Lower lobe of right lung (tissue), 2 donors: ENCODE data around the gene INTS11. TPM values are rescaled to one million over a fixed set of nuclear protein-coding genes. Genes with fewer than 3 reads are reported as not detected.
"Not testable (repeated sequence)": the region's sequence is repeated elsewhere in the genome, so short reads cannot be mapped to it uniquely, and the experiment has no call there.

Experiments used
- ATAC-seq, 2 donors: fragments of 200-7000 bp; cut with Tn5 transposase; one replicate each; pipeline ENCODE4 v1.9.1; 2020 to 2022; ENCODE audit warnings: mild to moderate bottlenecking in 2 of 2, moderate library complexity in 2 of 2
- DNase-seq: peaks from one replicate; pipeline ENCODE4 v3.0.0-alpha.2; 2020
- H3K27ac ChIP-seq: fragments of 200-600 bp; one replicate; pipeline ENCODE4 v1.8.0; 2022
- H3K27me3 ChIP-seq: fragments of 200-600 bp; one replicate; pipeline ENCODE4 v1.8.0; 2022; ENCODE audit warnings: low read depth
- H3K36me3 ChIP-seq: fragments of 200-600 bp; one replicate; pipeline ENCODE4 v1.8.0; 2022; ENCODE audit warnings: mild to moderate bottlenecking
- H3K4me1 ChIP-seq: fragments of 200-600 bp; one replicate; pipeline ENCODE4 v1.8.0; 2022
- H3K4me3 ChIP-seq: fragments of 200-600 bp; one replicate; pipeline ENCODE4 v1.8.0; 2022; ENCODE audit warnings: mild to moderate bottlenecking
- H3K9me3 ChIP-seq: fragments of 200-600 bp; one replicate; pipeline ENCODE4 v1.8.0; 2022
- intact Hi-C: fragments of 100-400 bp; cut with DNase I; formaldehyde crosslinking; loops from one replicate; pipeline ENCODE4 v1.11.0; 2022
- total RNA-seq: library from RNA; stranded (reverse); fragmentation: NEBNext Ultra II Directional; extraction: Animal tissue kit (Norgen Biotek cat#: 25700); gene quantifications from one replicate; pipeline ENCODE4 v1.2.1, GENCODE V29; 2021
- TF ChIP-seq, protein P1 (sequence below): fragments of 200-600 bp; IDR thresholded peaks from one replicate; pipeline ENCODE4 v1.8.0; 2022; ENCODE audit warnings: antibody characterized with exemption, mild to moderate bottlenecking
- donor health status: DM: no; HTN: yes; CAD: no; lungs with severe emphysema.

The INTS11 gene
- total RNA-seq, 1 donor from 2014 or later: 88.9 TPM

DNA sequence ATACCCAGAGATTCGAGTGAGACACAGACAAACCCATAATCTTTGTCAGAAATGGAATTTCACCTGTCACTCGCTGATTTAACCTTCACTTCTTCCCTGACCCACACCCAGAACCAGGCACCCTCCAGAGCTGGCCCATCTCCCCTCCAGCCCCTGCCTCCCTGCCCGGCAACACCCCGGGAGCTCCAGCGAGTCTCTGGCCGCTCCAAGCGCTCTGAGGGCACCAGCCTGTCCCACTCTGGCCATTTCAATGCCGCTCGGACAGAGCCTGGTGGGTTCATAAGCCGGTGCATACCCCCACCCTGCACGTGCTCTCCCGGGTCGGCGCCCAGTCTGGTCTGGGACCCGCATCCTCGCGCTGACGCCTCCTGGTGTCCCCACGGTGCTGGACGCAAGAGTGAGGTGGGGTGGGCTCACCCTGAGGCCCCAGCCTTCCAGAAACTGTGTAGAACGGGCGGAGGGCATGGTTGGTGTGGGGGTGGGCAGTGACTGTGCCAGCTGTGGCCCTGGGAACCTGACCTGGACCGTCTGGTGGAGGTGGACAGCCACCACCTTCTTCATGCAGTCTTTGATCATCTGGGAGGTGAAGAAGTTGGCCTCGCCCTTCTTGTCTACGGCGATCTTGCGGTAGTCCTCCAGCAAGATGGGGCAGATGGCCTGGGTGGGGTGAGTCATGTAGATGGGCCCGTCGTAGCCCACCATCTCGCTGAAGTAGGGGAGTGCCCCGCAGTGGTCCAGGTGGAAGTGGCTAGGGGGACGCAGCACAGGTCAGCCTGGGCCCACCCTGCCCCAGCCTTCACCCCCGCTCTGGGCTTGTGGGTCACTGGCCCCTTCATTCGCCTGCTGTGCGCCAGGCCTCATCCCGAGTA lies 5.4 kb downstream of the INTS11 start:
- Histone ChIP-seq H3K4me3 (no peak overlapping the region), H3K27me3 (no peaks in the 10 kb centered on the region), H3K4me1 (peaks cover 34% of the 10 kb centered on the region), H3K36me3 (peaks cover 61% of the 10 kb centered on the region), H3K9me3 (no peaks in the 10 kb centered on the region), H3K27ac (peak overlapping the region; percentile 73)
- DNase-seq: no peak
- no peak for ATAC-seq
- intact Hi-C loops: no loop called here
- TF ChIP-seq, protein P1, sequence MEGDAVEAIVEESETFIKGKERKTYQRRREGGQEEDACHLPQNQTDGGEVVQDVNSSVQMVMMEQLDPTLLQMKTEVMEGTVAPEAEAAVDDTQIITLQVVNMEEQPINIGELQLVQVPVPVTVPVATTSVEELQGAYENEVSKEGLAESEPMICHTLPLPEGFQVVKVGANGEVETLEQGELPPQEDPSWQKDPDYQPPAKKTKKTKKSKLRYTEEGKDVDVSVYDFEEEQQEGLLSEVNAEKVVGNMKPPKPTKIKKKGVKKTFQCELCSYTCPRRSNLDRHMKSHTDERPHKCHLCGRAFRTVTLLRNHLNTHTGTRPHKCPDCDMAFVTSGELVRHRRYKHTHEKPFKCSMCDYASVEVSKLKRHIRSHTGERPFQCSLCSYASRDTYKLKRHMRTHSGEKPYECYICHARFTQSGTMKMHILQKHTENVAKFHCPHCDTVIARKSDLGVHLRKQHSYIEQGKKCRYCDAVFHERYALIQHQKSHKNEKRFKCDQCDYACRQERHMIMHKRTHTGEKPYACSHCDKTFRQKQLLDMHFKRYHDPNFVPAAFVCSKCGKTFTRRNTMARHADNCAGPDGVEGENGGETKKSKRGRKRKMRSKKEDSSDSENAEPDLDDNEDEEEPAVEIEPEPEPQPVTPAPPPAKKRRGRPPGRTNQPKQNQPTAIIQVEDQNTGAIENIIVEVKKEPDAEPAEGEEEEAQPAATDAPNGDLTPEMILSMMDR: no peak

DNA sequence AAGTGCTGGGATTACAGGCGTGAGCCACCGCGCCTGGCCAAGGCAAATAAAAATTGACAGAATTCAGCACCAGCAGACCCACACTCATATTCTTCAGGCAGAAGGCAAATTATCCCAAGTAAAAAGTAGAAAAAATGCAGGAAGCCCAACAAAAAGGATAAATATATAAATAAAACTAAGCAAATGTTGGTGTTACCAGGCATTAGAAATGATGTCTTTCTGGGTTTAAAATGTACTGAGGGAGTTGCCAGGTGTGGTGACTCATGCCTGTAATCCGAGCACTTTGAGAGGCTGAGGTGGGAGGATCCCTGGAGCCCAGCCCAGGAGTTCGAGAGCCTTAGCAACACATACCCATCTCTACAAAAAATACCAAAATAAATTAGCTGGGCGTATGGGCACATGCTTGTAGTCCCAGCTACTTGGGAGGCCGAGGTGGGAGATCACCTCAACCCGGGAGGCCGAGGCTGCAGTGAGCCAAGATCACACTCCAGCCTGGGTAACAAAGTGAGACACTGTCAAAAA lies 6.3 kb downstream of the INTS11 start:
- Histone ChIP-seq H3K9me3 (no peaks in the 10 kb centered on the region), H3K36me3 (peaks cover 69% of the 10 kb centered on the region), H3K27ac (peak overlapping the region; percentile 73), H3K27me3 (no peaks in the 10 kb centered on the region), H3K4me1 (peaks cover 30% of the 10 kb centered on the region), H3K4me3 (no peak overlapping the region)
- TF ChIP-seq, protein P1: no peak
- DNase-seq (peak; percentile 87), ATAC-seq (peak; percentile 75 to 88)
- intact Hi-C loops: no loop called here

DNA sequence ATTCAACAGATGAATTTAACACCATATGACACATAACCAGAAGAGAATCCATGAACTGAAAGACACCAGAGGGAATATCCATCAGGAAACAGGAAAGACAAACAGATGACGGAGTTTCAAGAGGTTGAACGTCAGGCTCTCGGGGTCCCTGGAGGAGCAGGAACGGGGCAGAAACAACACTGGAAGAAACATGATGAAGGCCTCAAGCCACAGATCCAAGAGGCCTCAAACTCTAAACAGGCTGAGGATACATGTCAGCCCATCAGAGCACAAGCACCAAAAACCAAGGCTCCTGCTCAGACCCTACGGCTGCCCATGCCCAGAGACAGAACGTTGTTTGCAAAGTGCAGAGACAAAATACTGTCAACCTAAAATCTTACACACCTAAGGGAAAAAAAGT lies 7.0 kb downstream of the INTS11 start:
- H3K4me1 ChIP-seq: peaks cover 25% of the 10 kb centered on the region
- no peak overlapping the region for H3K4me3 ChIP-seq
- no peaks in the 10 kb centered on the region for H3K9me3 ChIP-seq
- DNase-seq (no peak), ATAC-seq (no peak)
- TF ChIP-seq, protein P1: no peak
- intact Hi-C loops: no loop called here
- H3K27me3 ChIP-seq: no peaks in the 10 kb centered on the region
- peaks cover 77% of the 10 kb centered on the region for H3K36me3 ChIP-seq
- peak overlapping the region; percentile 73 for H3K27ac ChIP-seq

DNA sequence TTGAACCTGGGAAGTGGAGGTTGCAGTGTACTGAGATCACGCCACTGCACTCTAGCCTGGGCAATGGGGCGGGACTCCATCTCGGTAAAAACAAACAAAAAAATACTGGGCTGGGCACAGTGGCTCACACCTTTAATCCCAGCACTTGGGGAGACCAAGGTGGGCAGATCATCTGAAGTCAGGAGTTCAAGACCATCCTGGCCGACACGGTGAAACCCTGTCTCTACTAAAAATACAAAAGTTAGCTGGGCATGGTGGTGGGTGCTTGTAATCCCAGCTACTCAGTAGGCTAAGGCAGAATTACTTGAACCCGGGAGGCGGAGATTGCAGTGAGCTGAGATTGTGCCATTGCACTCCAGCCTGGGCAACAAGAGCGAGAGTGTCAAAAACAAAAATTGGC lies 8.3 kb downstream of the INTS11 start:
- not testable (repeated sequence) for ATAC-seq

DNA sequence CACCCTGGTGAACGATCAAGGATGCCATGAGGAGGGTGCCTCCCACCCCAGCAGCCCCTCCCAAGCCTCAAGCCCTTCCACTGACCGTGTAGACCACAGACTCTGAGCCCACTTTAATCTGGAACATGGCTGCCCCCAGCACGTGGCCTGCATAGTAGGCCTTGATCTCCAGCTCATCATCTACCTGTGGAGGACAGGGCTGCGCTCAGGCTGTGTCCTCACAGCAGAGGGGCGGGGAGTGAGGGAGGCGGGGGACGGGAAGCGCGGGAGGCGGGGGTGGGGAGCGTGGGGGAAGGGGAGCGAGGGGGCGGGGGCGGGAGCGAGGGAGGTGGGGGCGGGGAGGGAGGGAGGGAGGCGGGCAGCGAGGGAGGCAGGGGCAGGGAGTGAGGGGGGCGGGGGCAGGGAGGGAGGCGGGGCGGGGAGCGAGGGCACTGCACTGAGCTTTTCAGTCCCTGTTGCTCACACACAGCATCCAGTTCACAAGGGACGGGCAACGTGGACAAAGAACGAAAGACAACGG lies 9.0 kb downstream of the INTS11 start:
- TF ChIP-seq, protein P1: no peak
- intact Hi-C loops: no loop called here
- H3K27ac ChIP-seq: no peak overlapping the region
- no peak for DNase-seq
- no peaks in the 10 kb centered on the region for H3K27me3 ChIP-seq
- no peak overlapping the region for H3K4me3 ChIP-seq
- H3K36me3 ChIP-seq: peaks cover 88% of the 10 kb centered on the region
- peaks cover 14% of the 10 kb centered on the region for H3K4me1 ChIP-seq
- H3K9me3 ChIP-seq: no peaks in the 10 kb centered on the region
- ATAC-seq: no peak

More for the DNA sequence above, 8.3 kb downstream of the INTS11 start:
- H3K27me3 ChIP-seq, H3K27ac ChIP-seq, H3K9me3 ChIP-seq, H3K4me3 ChIP-seq, intact Hi-C loops, DNase-seq: not testable (repeated sequence)
- peaks cover 15% of the 10 kb centered on the region for H3K4me1 ChIP-seq
- peaks cover 84% of the 10 kb centered on the region for H3K36me3 ChIP-seq
